Breast epithelium (tissue), 4 donors: ENCODE measurements around the gene TBRG4. TPM values are rescaled to one million over a fixed set of nuclear protein-coding genes. Genes with fewer than 3 reads are reported as not detected.

Experiments used
- DNase-seq, 2 donors: peaks; one replicate each; pipeline ENCODE4 v3.0.0-alpha.2; 2019; ENCODE audit warnings: low spot score in 2 of 2
- H3K27ac ChIP-seq, 2 donors: fragments of 200-600 bp; sonication (generic) in 1 of 2; one replicate each; pipeline ENCODE4 v1.5.1; 2016 to 2019; ENCODE audit warnings: mild to moderate bottlenecking in 1 of 2
- H3K27me3 ChIP-seq, 2 donors: fragments of 200-600 bp; sonication (generic) in 1 of 2; one replicate each; pipeline versions ENCODE4 v1.5.1 to v1.6.0; 2017 to 2019; ENCODE audit warnings: control low read depth in 1 of 2, mild to moderate bottlenecking in 1 of 2
- H3K36me3 ChIP-seq: fragments of 200-600 bp; one replicate; pipeline ENCODE4 v1.5.1; 2019
- H3K4me1 ChIP-seq, 2 donors: fragments of 200-600 bp; sonication (generic); one replicate each; pipeline ENCODE4 v1.5.1; 2016 to 2019; ENCODE audit warnings: control low read depth in 1 of 2
- H3K4me3 ChIP-seq, 3 donors: fragments of 200-600 bp; sonication (generic); 1 replicate in 2 of 3; 2 replicates in 1 of 3; pipeline ENCODE4 v1.5.1; 2016 to 2019; ENCODE audit warnings: mild to moderate bottlenecking in 3 of 3, moderate library complexity in 2 of 3
- H3K9me3 ChIP-seq, 2 donors: fragments of 200-600 bp; sonication (generic) in 1 of 2; one replicate each; pipeline ENCODE4 v1.5.1; 2016 to 2019; ENCODE audit warnings: control low read depth in 1 of 2
- POLR2A ChIP-seq: fragments of 450-650 bp; IDR thresholded peaks from one replicate; pipeline ENCODE4 v1.6.1; 2016; ENCODE audit warnings: antibody characterized with exemption, mild to moderate bottlenecking, moderate library complexity
- POLR2AphosphoS5 ChIP-seq, 3 donors: sonication (generic); formaldehyde crosslinking; IDR thresholded peaks; one replicate each; pipeline ENCODE4 v1.6.1; 2017; ENCODE audit warnings: antibody characterized with exemption in 3 of 3
- intact Hi-C: fragments of 100-400 bp; cut with DNase I; formaldehyde crosslinking; loops from one replicate; pipeline ENCODE4 v1.15.1; 2023; ENCODE audit warnings: low total_unique reads
- total RNA-seq, 3 donors: library from RNA; depleted of rRNA; stranded (reverse); fragments of >200 nt; gene quantifications; one replicate each; pipeline ENCODE4 v1.1.0, GENCODE V29; 2016
- TF ChIP-seq, protein P1 (sequence below), 3 donors: fragments of 450-650 bp; IDR thresholded peaks; one replicate each; pipeline ENCODE4 v1.5.1; 2016 to 2017; ENCODE audit warnings: antibody characterized with exemption in 3 of 3, mild to moderate bottlenecking in 3 of 3, moderate library complexity in 3 of 3

TBRG4 gene
- total RNA-seq, 3 donors from 2014 or later, result 37.9 to 63.8 (median 62.3) TPM

DNA sequence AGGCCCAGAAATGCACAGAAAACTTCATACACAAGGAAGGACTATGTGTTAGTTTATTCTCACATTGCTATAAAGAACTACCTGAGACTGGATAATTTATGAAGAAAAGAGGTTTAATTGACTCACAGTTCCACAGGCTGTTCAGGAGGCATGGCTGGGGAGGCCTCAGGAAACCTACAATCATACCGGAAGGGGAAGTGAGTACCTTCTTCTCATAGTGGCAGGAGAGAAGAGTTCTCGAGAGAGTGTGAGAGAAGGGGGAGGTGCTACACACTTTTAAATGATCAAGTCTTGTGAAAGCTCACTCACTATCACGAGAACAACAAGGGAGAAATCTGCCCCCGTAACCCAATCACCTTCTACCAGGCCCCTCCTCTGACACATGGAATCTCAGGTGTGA lies 29.3 kb upstream of the TBRG4 start:
- TF ChIP-seq POLR2AphosphoS5 (IDR thresholded peaks at IDR 0.05) (no peak), POLR2A (no peak)
- TF ChIP-seq, protein P1, sequence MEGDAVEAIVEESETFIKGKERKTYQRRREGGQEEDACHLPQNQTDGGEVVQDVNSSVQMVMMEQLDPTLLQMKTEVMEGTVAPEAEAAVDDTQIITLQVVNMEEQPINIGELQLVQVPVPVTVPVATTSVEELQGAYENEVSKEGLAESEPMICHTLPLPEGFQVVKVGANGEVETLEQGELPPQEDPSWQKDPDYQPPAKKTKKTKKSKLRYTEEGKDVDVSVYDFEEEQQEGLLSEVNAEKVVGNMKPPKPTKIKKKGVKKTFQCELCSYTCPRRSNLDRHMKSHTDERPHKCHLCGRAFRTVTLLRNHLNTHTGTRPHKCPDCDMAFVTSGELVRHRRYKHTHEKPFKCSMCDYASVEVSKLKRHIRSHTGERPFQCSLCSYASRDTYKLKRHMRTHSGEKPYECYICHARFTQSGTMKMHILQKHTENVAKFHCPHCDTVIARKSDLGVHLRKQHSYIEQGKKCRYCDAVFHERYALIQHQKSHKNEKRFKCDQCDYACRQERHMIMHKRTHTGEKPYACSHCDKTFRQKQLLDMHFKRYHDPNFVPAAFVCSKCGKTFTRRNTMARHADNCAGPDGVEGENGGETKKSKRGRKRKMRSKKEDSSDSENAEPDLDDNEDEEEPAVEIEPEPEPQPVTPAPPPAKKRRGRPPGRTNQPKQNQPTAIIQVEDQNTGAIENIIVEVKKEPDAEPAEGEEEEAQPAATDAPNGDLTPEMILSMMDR (IDR thresholded peaks at IDR 0.05), result no peak
- Histone ChIP-seq H3K4me3 (no peak overlapping the region), H3K36me3 (no peaks in the 10 kb centered on the region), H3K27ac (no peak overlapping the region), H3K9me3 (no peaks in the 10 kb centered on the region), H3K27me3 (no peaks in the 10 kb centered on the region), H3K4me1 (no peaks in the 10 kb centered on the region)
- DNase-seq, result no peak
- intact Hi-C loops, result loop anchor here (10.0 kb wide), 1 partner anchor 724 kb away; no protein-coding TSS in a partner anchor

DNA sequence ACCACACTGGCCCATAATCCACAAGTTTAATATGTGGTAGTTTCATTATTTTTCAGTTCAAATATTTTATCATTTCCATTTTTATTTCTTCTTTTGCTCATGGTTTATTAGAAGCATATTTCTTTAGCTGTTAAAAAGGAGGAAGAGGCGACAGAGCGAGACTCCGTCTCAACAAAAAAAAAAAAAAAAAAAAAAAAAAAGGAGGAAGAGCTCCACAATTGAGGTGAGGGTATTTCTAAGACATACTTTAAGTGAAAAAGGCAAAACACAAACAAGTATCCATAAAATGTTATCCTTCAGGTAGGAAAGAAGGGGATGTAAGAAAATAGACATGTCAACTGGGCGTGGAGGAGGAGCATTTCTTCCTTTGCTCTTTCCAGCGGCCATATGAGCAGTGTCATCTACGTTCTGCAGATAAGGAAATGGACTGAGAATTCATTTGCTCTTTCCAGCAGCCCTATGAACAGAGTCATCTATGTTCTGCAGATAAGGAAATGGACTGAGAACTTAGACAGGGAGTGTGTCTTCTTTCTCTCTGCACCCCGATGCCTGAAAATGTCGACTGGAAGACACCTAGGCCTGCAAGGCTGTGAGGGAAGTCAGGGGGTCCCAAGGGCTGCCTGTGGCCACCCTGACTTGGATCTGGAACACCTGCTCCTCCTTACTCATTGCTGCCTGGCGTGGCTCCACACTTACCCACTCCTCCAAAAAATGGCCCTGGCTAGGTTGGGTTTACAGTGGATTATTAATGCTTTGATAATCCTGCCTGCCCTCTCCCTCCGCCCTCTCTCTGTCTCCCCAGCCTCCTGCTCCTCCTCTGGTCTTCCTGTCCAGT lies 27.2 kb upstream of the TBRG4 start:
- H3K27ac ChIP-seq, result no peak overlapping the region

DNA sequence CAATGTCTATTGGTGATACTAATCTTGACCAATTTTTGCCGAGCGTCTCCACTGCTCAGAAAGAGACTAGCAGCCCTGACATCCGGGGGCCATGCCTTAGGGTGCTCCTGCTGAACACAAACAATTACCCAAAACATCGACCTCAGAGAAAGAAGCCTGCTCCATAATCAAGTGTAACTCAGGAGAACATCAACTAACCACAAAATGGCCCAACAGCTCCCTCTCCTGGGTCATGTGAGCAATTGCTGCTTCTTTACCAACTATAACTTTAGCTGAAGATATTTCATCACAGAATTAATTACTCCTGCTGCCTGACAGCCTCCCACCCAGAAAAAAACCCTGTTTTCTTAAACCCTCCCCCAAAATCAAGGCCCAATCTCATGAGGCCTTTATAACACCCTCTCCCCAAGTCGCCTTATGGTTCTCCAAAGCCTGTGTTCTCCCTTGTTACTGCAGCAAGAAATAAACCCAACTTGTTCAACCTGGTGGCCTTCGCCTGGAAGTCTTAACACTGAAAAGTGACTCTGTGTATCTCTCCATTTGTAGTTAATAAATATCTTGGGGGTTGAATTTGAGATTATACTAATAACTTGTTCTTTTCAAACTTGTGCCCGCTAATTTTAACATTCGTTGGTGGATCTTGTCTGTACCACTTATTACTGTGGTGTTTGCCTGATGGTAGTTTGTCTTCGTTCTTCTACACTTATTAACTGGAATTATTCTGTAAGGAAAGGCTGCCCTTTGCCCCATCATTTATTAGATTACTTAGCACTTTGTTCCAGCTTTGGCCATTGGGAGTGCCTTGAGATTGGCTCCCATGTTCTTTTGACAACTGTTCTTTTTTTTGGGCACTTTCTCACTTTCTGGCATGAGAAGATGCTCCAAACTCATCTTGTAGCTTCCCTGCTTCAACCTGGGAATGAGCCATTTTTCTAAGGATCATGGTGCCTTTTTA lies 24.9 kb upstream of the TBRG4 start:
- H3K27me3 ChIP-seq, result peaks cover 0 to 5% of the 10 kb centered on the region in 2 donors
- DNase-seq, result peak in 1 of 2 donors; percentile 34
- TF ChIP-seq POLR2A (no peak), POLR2AphosphoS5 (IDR thresholded peaks at IDR 0.05) (no peak)
- TF ChIP-seq, protein P1 (IDR thresholded peaks at IDR 0.05), result peak; percentile 26 to 89 (median 77)
- no peak overlapping the region for H3K4me3 ChIP-seq
- no peak overlapping the region for H3K27ac ChIP-seq
- intact Hi-C loops, result no loop called here
- no peaks in the 10 kb centered on the region for H3K4me1 ChIP-seq
- no peaks in the 10 kb centered on the region for H3K9me3 ChIP-seq
- H3K36me3 ChIP-seq, result no peaks in the 10 kb centered on the region

More for the DNA sequence above, 27.2 kb upstream of the TBRG4 start:
- no peak for DNase-seq
- Histone ChIP-seq H3K9me3 (no peaks in the 10 kb centered on the region), H3K27me3 (no peaks in the 10 kb centered on the region), H3K4me1 (no peaks in the 10 kb centered on the region), H3K36me3 (no peaks in the 10 kb centered on the region), H3K4me3 (no peak overlapping the region)
- no peak for TF ChIP-seq POLR2A
- TF ChIP-seq, protein P1 (IDR thresholded peaks at IDR 0.05), result no peak
- no peak for TF ChIP-seq POLR2AphosphoS5 (IDR thresholded peaks at IDR 0.05)
- intact Hi-C loops, result no loop called here

DNA sequence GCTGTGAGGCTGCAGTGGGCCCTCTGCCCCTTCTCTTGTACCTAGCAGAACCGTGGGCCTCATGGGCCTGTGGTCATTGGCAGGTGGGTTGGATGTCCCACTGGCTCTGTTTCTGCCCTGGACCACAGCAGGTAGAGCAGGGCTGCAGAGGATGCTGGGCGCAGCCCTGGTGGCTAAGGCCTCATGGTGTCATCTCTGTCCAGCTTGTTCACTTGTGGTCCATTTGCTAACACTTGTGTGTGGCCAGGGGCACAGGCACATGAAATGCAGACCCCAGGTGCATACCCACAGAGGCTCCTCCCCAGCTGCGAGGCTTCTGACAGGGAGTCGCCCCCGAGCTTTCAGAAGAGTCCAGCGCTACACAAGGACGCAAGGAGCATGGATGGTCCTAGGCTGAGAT lies 22.4 kb upstream of the TBRG4 start:
- intact Hi-C loops, result no loop called here
- Histone ChIP-seq H3K27ac (no peak overlapping the region), H3K4me1 (no peaks in the 10 kb centered on the region), H3K9me3 (no peaks in the 10 kb centered on the region), H3K4me3 (no peak overlapping the region), H3K36me3 (no peaks in the 10 kb centered on the region), H3K27me3 (peaks cover 0 to 5% of the 10 kb centered on the region in 2 donors)
- no peak for DNase-seq
- TF ChIP-seq POLR2AphosphoS5 (IDR thresholded peaks at IDR 0.05) (no peak), POLR2A (no peak)
- TF ChIP-seq, protein P1 (IDR thresholded peaks at IDR 0.05), result no peak
